Inferior parietal cortex (tissue), 1 donor: ENCODE results near the gene GARRE1.
"Not testable (repeated sequence)": the region's sequence is repeated elsewhere in the genome, so short reads cannot be mapped to it uniquely, and the experiment has no call there.

Experiments used
- DNase-seq: peaks from one replicate; pipeline ENCODE4 v3.0.0-alpha.2; 2016; ENCODE audit errors: extremely low spot score

GARRE1 gene

DNA sequence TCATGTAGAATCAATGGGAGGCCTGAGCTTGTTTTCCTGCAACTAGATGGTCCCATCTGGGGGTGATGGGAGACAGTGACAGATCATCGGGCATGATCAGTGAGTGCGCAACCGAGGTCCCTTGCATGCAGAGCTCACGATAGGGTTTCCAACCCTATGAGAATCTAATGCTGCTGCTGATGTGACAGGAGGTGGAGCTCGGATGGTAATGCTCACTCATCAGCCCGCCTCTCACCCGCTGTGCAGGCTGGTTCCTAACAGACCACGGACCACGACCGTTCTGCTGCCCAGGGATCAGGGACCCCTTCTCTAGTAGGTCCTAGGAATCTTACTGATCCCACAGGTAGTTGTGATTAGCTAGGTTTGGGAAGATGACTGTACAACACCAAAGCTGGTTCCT is 23.5 kb upstream of the GARRE1 start:
- no peak for DNase-seq

- no peak for DNase-seq
Observed at GRCh38 chr19:34231439-34231838, 22.9 kb upstream of the GARRE1 start.

DNA sequence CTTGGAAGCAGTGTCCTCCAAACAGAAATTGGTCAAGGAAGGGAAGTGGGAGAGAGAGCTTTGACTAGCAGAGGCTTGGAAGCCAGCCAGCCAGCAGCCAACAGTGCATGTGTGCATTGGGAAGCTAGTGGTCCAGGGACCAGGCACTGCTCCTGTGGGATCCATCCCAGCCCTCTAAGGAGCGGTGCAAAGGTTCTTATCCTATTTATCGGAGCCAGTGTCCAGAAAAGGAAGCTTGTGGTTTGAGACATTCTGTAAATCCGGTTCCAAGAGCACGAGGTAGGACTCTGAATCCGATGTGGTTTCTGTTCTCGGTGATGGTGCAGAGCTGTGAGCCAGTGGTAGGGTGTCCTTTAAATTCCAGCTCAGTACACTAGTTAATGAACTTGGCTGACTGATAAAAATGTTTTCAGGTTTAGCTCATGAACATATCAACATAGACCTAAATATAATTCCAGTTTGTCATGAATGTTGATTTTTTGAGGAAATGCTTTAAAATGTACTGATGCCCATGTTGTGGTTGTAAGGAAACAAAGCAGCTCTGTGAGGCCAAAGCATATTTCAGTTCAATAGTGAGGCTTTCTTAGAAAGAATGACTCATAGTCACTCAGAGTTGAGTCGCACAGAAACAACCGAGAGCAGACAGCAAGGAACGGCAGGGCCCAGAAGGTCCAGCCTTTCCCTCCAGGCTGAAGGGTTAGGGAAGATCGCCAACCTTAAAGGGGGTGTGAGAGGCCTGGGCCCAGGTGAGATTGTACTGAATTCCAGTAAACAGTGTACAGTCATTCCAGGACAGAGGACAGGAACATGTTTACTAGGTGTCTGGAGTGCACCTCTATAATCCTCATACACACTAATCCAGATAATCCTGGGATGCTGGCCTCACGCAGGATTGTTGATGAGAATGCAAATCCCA is 21.5 kb upstream of the GARRE1 start:
- DNase-seq = peak; percentile 60

DNA sequence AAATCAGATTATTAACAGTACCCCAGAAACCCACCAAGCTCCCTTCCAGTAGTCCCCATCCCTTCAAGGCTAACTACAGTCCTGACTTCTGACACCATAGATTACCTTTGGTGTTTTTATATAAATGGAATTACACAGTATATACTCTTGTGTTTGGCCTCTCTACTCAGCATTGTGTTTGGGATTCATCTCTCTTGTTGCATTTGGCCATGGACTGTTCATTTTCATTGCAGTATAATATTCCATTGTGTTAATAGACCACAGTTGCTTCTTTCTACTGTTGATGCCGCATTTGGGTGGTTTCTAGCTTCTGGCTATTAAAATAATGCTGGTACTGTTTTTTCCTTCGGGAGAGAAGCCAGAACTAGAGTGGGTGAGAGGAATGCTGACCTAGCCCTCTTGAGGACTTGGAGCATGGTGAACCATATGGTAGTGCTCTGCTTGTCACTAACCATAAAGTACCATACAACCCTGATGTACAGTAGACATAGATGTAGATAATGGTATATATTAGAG is 18.9 kb upstream of the GARRE1 start:
- DNase-seq = no peak

DNA sequence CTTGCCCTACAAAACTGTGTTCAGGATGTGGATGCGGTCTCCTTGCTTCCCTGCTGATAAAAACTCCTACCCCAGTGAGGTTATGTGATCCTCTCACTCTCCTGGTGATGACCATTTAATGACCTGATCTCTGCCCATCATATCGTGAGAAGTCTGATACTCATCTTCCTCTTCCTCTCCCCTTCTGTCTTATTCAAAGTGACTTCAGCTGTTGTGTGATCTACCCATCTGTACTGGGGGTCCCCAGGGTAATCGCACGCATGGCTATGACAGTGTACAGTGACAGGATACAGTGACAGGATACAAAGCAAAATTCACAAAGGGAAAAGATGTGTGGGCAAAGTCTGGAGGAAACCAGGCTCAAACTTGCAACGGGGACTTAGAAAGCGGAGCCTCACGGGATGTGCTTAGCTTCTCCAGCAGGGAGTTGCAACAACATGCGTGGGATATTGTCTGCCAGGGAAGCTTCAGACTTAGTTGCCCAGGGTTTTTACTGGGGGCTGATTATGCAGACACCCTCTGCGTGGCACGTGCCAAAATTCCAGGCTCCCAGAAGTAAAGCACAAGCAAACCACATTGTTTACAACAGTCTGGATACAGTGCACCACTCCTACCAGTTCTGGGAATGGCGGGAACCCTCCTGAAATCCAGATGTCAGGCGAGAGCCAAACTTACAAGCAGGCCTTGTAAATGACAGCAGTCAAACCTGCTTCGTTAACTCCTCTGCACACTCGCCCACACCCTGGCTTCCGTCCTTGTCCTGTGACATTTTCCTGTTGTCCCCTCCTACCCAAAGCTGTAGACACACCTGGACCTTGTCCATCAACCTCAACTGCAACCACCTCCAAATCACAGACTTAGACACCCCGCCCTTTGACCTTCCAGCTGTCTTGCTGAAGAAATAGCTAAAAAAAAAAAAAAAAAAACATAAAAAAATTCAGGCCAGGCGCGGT is 18.0 kb upstream of the GARRE1 start:
- no peak for DNase-seq

DNA sequence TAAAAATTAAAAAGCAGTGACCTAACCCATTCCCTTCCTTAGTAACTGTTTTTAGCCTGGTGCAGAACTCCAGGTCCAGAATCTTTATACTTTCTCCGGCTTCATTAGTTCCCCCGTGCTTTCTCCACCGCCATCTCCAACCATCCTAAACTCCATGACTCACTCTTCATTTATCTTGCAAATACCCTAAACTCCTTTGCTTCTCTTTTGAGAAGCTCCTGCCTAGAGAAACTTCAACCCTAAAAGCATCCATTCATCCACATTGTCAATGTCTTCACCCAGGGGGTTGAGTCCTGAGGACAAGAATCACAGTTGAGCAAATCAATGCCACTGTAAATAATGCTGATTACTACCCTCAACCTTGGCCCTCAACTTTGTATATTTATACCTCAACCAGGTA is 17.1 kb upstream of the GARRE1 start:
- no peak for DNase-seq

- no peak for DNase-seq
Observed at GRCh38 chr19:34237939-34238338, 16.4 kb upstream of the GARRE1 start.

GRCh38 chr19:34241513-34242337 is 12.6 kb upstream of the GARRE1 start:
- no peak for DNase-seq

DNA sequence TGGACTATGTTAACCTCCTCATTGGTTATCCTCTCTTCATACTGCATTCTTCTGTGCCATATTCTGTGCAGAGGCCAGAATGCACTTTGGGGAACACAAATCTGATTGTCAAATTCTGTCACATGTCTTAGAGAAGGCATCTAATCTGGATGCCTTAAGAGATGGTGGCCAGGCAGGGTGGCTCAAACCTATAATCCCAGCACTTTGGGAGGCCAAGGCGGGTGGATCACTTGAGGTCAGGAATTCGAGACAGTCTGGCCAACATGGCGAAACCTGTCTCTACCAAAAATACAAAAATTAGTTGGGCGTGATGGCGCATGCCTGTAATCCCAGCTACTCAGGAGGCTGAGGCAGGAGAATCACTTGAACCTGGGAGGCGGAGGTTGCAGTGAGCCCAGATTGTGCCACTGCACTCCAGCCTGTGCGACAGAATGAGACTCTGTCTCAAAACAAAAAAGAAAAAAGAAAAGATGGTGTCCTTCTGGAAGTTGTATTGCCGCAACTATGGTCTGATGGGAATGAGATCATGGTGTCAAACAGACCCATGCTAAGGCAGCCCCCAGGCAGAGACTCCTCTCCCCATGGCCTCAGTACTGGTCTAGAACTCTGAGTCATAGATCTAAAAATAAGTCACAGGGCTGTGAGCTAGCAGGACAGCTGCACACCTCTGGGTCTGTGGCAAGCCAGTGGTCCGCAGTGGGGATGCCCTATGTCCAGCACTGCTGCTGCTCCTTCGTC is 11.0 kb upstream of the GARRE1 start:
- not testable (repeated sequence) for DNase-seq

DNA sequence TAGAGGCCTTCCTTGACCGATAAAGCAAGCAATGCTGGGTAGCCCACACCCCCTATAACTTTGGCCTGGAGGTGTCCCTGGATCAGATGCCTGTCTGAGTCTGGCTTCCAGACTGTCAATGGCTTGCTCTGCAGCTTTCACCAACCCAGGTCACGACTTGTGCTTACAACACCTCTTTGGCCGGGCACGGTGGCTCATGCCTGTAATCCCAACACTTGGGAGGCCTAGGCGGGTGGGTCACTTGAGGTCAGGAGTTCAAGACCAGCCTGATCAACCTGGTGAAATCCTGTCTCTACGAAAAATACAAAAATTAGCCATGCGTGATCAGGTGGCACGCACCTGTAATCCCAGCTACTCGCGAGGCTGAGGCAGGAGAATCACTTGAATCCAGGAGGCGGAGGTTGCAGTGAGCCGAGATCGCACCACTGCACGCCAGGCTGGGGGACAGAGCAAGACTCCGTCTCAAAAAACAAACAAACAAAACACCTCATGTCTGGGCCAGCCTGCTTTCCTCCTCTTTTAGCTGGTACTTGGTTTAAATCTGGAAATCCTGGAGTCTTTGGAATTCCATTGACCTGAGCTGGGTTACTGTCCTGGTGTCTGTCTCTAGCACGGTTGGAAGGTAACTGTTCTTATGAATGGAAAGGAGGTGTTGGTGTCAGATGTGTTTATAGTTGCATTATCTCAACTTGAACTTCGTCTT is 10.3 kb upstream of the GARRE1 start:
- DNase-seq = no peak

GRCh38 chr19:34244611-34245299 is 9.6 kb upstream of the GARRE1 start:
- no peak for DNase-seq

GRCh38 chr19:34246340-34246739 is 8.0 kb upstream of the GARRE1 start:
- DNase-seq = no peak

DNA sequence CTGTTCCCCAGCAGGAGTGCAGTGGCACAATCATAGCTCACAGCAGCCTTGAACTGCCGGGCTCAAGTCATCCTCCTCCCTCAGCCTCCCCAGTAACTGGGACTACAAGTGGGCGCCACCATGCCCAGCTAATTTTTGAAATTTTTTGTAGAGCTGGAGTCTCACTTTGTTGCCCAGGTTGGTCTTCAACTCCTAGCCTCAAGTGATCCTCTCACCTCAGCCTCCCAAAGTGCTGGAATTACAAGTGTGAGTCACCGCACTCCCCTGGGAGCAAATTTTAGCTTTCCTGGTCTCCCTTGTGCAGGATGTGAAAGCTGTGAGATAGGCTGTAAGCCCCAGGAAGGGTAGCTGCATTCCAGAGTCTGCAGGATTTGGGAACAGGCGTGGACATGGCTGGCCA is 5.4 kb upstream of the GARRE1 start:
- DNase-seq = no peak

GRCh38 chr19:34253167-34253566 is 1.2 kb upstream of the GARRE1 start:
- DNase-seq = not testable (repeated sequence)

DNA sequence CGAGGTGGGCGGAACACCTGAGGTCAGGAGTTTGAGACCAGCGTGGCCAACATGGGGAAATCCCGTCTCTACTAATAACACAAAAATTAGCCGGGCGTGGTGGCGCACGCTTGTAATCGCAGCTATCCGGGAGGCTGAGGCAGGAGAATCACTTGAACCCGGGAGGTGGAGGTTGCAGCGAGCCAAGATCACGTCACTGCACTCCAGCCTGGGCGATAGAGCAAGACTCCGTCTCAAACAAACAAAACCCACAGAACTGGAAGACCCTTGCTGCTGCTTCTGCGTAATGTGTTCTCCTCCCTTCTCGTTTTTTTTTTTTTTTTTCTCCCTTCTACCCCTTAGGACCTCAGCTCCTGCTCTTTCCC is 691 bp upstream of the GARRE1 start:
- DNase-seq = not testable (repeated sequence)

- no peak for DNase-seq
Observed at GRCh38 chr19:34254698-34255432, 511 bp downstream of the GARRE1 start.

DNA sequence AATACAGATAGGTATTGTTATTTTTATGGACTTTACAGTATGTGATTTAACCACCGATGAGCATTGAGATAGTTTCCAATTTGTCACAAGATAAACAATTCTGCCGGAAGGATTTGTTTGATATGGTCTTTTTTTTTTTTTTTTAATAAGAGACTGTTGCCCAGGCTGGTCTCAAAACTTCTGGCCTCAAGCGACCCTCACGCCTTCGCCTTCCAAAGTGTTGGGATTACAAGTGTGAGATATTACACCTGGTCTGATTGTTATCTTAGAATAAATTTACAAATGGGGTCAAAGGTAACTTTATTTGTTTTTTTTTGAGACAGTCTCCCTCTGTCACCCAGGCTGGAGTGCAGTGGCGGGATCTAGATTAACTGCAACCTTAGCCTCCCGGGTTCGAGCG is 1.2 kb downstream of the GARRE1 start:
- no peak for DNase-seq

- DNase-seq = no peak
Observed at GRCh38 chr19:34256835-34257558, 2.6 kb downstream of the GARRE1 start.
